ENCODE results near the gene AIF1L. TPM values are rescaled to one million over a fixed set of nuclear protein-coding genes. Genes with fewer than 3 reads are reported as not detected.

AIF1L gene
- polyA plus RNA-seq, 1 donor (not counting 4 experiments of a cell fraction or from before 2014, with no cell fraction given) = 1.5 TPM

GRCh38 chr9:131104016-131104740, 7.8 kb downstream of the AIF1L start:
- FAIRE-seq (no peak), DNase-seq (ENCODE audit: low read depth, low spot score) (no peak)
- no peak overlapping the region for H3K9ac ChIP-seq (ENCODE audit: control insufficient read depth, extremely low read depth, insufficient read depth, low read length)
- H4K20me1 ChIP-seq (ENCODE audit: control insufficient read depth, extremely low read depth, insufficient read depth, low read length) = no peaks in the 10 kb centered on the region
- dilution Hi-C loops (cut with MboI; ENCODE audit: extremely low pct_ligation_motif_present, low sequenced_read_pairs) = no loop called here
- H3K9me1 ChIP-seq (ENCODE audit: control insufficient read depth, extremely low read depth, insufficient read depth, low read length) = no peaks in the 10 kb centered on the region
- peaks cover 3% of the 10 kb centered on the region for H3K27me3 ChIP-seq (ENCODE audit: control insufficient read depth, extremely low read depth, insufficient read depth, low read length)
- no peaks in the 10 kb centered on the region for H3K9me3 ChIP-seq (ENCODE audit: control insufficient read depth, low read depth, low read length)
- no peaks in the 10 kb centered on the region for H3K36me3 ChIP-seq (ENCODE audit: control insufficient read depth in 2 of 2, extremely low read depth in 1 of 2, insufficient read depth in 2 of 2, low read length in 2 of 2)
- no peak overlapping the region for H3K4me3 ChIP-seq (ENCODE audit: control insufficient read depth in 2 of 3, extremely low read depth in 1 of 3, insufficient read depth in 2 of 3, low read depth in 1 of 3, low read length in 3 of 3)
- no peak overlapping the region for H3K27ac ChIP-seq (ENCODE audit: control insufficient read depth, insufficient read depth, low read length)
- H2AFZ ChIP-seq (ENCODE audit: control insufficient read depth, low read length) = no peak overlapping the region
- H3K4me2 ChIP-seq (ENCODE audit: control insufficient read depth, extremely low read depth, insufficient read depth, low read depth, low read length) = no peak overlapping the region
- TF ChIP-seq EZH2 (IDR thresholded peaks at IDR 0.05; ENCODE audit: low read length) (no peak), CTCF (optimal IDR thresholded peaks at IDR 0.05 in 1 of 3, IDR thresholded peaks at IDR 0.05 in 1 of 3, conservative IDR thresholded peaks at IDR 0.05 in 1 of 3; ENCODE audit: extremely low read depth in 1 of 3, insufficient read depth in 2 of 3, low read length in 3 of 3) (no peak)
- H3K79me2 ChIP-seq (ENCODE audit: control insufficient read depth, insufficient read depth, low read length) = no peaks in the 10 kb centered on the region
- no peaks in the 10 kb centered on the region for H3K4me1 ChIP-seq (ENCODE audit: control insufficient read depth, extremely low read depth, insufficient read depth, low read length)

- Histone ChIP-seq H3K27ac (ENCODE audit: control insufficient read depth, insufficient read depth, low read length) (no peak overlapping the region), H3K36me3 (ENCODE audit: control insufficient read depth in 2 of 2, extremely low read depth in 1 of 2, insufficient read depth in 2 of 2, low read length in 2 of 2) (no peaks in the 10 kb centered on the region), H3K79me2 (ENCODE audit: control insufficient read depth, insufficient read depth, low read length) (no peaks in the 10 kb centered on the region), H3K9me1 (ENCODE audit: control insufficient read depth, extremely low read depth, insufficient read depth, low read length) (no peaks in the 10 kb centered on the region), H3K9me3 (ENCODE audit: control insufficient read depth, low read depth, low read length) (no peaks in the 10 kb centered on the region), H3K4me3 (ENCODE audit: control insufficient read depth in 2 of 3, extremely low read depth in 1 of 3, insufficient read depth in 2 of 3, low read depth in 1 of 3, low read length in 3 of 3) (no peak overlapping the region), H3K27me3 (ENCODE audit: control insufficient read depth, extremely low read depth, insufficient read depth, low read length) (no peaks in the 10 kb centered on the region), H3K4me2 (ENCODE audit: control insufficient read depth, extremely low read depth, insufficient read depth, low read depth, low read length) (no peak overlapping the region), H4K20me1 (ENCODE audit: control insufficient read depth, extremely low read depth, insufficient read depth, low read length) (no peaks in the 10 kb centered on the region), H3K4me1 (ENCODE audit: control insufficient read depth, extremely low read depth, insufficient read depth, low read length) (no peaks in the 10 kb centered on the region), H2AFZ (ENCODE audit: control insufficient read depth, low read length) (no peak overlapping the region), H3K9ac (ENCODE audit: control insufficient read depth, extremely low read depth, insufficient read depth, low read length) (no peak overlapping the region)
- dilution Hi-C loops (cut with MboI; ENCODE audit: extremely low pct_ligation_motif_present, low sequenced_read_pairs) = no loop called here
- no peak for TF ChIP-seq CTCF (optimal IDR thresholded peaks at IDR 0.05 in 1 of 3, IDR thresholded peaks at IDR 0.05 in 1 of 3, conservative IDR thresholded peaks at IDR 0.05 in 1 of 3; ENCODE audit: extremely low read depth in 1 of 3, insufficient read depth in 2 of 3, low read length in 3 of 3)
- TF ChIP-seq EZH2 (IDR thresholded peaks at IDR 0.05; ENCODE audit: low read length) = no peak
- DNase-seq (ENCODE audit: low read depth, low spot score) (no peak), FAIRE-seq (no peak)
These were observed 9.6 kb downstream of the AIF1L start for GRCh38 chr9:131105952-131106351.
